Measurements from ENCODE around the gene TPH2.

The TPH2 gene

DNA sequence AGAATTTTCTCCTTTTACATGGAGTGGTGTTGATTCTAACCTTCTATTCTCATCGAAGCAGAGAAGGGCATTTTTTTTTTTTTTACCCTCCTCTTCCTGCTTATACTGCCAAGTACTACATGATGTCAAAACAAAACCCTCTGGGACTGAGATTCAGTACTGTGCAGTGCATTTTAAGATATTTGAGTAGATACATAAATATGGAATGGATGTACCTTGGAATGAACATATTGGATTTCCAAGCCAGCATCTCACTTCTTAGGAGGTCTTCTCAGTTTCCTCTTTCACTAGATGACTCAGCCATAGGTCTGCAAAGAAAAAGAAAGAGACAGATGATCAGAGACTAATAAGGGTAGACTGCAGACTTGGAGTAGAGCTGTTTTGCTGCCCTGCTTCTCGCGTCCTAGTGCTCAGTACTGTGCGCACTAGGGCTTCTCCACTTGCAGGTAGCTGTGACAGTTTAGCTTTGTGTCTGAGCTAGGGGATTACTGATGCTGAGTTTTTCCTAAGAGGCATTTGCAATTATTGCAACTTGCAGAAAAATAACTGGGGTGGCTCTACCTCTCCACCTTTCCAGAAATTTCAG lies 20.4 kb downstream of the TPH2 start:
- no peak for DNase-seq (ENCODE audit: low read depth in 3 of 3)

DNA sequence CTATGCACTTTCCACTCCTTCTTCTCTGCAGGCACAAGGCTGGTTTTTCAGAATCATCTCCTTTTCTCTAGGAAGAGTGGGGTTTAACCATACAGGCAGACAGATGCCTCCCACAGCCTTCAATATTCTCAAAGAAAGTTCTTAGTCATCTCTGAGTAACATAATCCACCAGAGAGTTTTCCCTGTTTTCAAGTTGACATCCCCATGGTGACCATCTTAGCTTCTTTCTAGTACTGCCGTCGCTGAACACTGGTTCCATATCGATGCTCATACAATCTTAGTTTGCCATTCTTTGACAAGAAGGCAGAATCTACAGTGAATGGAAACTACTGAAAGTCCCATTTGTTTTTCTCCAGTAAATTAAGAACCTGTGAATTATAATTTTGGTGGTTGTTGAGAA lies 28.6 kb downstream of the TPH2 start:
- no peak for DNase-seq (ENCODE audit: low read depth in 3 of 3)

- no peak for DNase-seq (ENCODE audit: low read depth in 3 of 3)
Observed at GRCh38 chr12:71969330-71969729, 30.7 kb downstream of the TPH2 start.

DNA sequence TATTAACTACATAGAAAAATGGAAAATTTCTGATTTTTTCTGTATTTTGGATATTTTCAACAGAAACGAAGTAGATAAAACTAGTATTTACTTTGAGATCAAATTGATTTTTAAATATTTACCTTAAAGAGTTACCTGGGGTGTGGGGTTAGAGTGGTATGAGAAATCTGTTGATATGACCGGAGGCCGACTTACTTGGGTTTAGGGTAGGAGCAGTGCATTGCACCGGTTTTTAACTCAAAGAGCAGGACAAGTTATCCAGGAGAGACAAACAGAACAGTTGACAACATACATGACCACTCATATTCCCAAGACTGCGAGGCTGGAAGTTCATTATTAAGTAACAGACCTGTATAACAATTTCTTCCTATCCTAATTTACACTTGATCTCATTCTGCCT lies 31.4 kb downstream of the TPH2 start:
- DNase-seq (ENCODE audit: low read depth in 3 of 3) = no peak

DNA sequence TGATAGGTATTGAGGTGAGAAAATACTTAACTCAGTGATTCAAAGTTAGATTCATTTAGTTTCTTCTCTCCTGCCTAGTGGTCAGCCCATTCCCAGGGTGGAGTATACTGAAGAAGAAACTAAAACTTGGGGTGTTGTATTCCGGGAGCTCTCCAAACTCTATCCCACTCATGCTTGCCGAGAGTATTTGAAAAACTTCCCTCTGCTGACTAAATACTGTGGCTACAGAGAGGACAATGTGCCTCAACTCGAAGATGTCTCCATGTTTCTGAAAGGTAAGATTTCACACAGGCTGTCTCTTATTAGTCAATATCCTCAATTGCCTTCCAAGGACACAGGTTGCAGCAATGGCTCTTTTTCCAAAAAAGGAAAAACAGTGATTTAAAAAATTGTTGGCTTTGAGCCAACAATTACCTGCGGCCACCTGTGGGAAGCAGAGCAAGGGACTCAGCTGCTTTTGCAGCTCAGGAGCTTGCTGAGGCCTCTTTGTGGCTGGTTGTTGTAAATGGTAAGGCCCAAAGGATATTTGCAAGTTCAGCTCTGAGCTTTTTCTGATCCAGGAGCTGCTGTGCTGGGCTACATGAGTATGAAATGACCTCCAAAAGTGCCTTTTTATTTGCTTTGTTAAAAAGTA lies 33.9 kb downstream of the TPH2 start:
- no peak for DNase-seq (ENCODE audit: low read depth in 3 of 3)

GRCh38 chr12:71973687-71974086 lies 35.0 kb downstream of the TPH2 start:
- DNase-seq (ENCODE audit: low read depth in 3 of 3) = no peak

GRCh38 chr12:71980538-71980937 lies 41.9 kb downstream of the TPH2 start:
- no peak for DNase-seq (ENCODE audit: low read depth in 3 of 3)

- no peak for DNase-seq (ENCODE audit: low read depth in 3 of 3)
Observed at GRCh38 chr12:71981149-71981548, 42.5 kb downstream of the TPH2 start.

DNA sequence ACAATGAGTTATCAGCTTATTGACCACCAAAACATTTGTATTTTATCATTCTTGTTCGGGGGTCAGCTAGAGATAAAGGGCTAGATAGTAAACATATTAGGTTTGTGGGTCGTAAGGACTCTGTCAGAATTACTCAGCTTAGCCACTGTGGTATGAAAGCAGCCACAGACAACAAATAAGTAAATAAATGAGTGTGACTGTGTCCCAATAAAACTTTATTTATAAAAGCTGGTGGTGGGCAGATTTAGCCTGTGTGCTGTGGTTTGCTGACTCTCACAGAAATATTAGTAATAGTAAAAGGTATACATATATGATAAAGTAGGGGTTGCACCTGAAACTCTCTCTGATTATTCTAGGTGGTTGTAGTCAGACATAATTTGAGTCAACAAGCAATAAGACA lies 56.1 kb downstream of the TPH2 start:
- DNase-seq (ENCODE audit: low read depth in 3 of 3) = no peak

DNA sequence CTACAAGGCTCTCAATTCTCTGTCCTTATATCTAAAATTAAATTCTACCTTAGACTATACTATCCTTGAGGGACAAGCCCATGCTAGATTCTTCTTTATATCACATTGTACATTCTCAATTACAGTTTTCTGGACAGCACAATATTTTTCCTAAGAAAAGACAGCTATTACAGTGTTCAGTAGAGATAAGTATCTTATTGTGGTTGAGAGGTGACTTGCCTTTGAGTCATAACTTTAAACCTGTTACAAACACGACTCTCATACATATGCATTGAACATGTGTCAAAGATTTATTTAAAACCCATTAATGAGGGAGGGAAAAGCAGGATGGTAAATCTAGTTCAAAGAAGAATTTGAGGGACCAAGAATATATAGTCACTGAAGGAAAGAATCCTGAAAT lies 61.1 kb downstream of the TPH2 start:
- DNase-seq (ENCODE audit: low read depth in 3 of 3) = no peak

GRCh38 chr12:72000969-72001648 lies 62.5 kb downstream of the TPH2 start:
- no peak for DNase-seq (ENCODE audit: low read depth in 3 of 3)

DNA sequence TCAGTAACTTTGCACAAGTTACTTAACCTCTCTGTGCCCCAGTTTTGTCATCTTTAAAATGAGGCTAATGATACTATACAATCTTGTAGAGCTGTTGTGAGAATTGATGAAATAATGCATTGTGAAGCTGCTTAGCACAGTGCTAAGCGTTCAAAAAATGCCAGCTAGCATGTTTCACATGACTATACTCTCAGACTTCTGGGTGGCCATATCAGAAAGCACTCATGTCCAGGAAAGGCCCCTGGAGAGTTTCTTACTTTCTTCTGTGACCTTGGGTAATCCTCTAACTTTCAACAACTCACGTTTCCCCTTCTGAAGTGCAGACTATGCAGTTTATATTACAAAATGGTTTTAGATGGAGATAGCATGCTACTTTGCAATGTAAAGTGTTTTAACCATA lies 68.1 kb downstream of the TPH2 start:
- DNase-seq (ENCODE audit: low read depth in 3 of 3) = no peak

DNA sequence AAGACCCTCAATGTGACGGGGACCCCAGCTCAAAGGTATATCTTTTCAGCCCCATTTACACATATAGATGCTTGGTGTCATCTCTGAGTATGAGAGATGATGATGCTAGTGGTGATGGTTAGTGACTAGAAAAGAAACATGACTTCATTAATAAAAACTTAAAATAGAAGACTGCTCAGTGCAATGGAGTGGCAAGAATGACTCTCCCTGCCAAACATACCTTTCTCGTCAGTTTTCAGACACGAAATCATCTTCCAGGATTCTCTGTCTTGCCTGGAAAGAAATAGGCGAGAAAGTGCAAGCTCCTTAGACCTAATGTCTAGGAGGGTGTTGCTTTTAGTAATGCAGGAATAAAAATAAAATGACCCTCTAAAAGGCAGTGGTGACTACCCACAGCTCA lies 71.7 kb downstream of the TPH2 start:
- DNase-seq (ENCODE audit: low read depth in 3 of 3) = no peak

DNA sequence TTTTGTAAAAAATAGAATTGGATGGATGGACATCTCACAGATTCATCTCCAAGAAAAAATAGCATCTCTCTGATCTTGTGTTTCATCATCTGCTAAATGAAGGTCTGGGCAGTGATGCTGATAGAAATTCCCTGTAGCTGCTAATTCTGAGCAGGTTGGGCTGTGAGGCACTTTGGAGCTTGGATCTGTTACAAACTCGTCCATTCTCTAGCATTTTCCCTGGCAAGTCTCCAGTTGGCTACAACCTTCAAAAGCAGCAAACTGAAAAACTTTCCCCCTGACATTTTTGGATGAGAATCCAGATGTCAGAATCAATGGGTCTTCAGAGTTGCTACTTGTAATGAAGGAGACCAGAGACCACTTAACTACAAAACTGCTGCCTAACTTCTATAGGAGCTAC lies 72.7 kb downstream of the TPH2 start:
- no peak for DNase-seq (ENCODE audit: low read depth in 3 of 3)

- no peak for DNase-seq (ENCODE audit: low read depth in 3 of 3)
Observed at GRCh38 chr12:72012874-72013273, 74.2 kb downstream of the TPH2 start.

GRCh38 chr12:72015895-72016294 lies 77.2 kb downstream of the TPH2 start:
- DNase-seq (ENCODE audit: low read depth in 3 of 3) = no peak

DNA sequence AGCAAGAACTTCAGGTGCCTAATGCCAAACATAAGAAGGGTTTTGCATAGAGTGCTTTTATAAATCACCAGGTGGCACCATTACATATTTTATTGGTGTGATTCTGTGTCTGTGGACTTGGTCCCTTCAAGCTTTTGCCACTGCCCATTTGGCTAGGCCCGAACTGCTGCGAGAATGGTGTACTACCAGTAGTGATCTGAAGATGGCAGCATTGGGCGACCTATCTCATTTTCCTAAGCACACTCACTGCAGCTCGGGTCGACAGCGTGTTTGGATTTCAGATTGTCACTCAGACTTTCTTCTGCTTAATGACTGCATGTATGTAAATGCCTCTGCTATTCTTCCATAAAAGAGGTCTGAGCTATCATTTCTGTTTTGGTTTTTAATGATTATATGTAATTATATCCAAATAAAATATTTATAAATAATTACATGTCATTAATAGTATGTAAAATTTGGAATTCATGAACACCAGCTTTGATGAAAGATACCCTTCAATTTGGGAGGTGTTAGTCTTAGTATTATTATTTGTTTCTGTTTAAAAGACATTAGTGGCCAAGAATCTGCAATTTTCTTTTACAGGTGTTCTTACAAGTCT lies 78.5 kb downstream of the TPH2 start:
- peak; percentile 12 to 19 (median 18) for DNase-seq (ENCODE audit: low read depth in 3 of 3)

DNA sequence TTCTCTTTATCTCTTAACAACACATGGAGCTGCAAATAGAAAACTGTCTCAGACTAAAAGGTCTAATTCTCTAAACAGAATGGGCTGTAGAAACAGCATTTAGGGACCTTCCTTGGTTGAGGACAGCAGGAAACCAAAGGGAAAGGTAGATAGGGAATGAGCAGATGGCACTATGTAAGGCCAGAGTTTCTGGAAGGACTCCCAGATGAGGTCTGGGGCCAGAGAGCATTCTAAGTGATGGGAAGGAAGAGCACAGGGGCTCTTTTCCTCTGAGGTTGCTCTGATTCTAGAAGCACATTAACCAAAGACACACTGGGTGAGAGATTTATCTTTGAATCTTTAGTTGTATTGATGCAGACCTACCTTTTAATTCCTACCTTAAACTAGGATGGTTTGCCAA lies 79.4 kb downstream of the TPH2 start:
- no peak for DNase-seq (ENCODE audit: low read depth in 3 of 3)

DNA sequence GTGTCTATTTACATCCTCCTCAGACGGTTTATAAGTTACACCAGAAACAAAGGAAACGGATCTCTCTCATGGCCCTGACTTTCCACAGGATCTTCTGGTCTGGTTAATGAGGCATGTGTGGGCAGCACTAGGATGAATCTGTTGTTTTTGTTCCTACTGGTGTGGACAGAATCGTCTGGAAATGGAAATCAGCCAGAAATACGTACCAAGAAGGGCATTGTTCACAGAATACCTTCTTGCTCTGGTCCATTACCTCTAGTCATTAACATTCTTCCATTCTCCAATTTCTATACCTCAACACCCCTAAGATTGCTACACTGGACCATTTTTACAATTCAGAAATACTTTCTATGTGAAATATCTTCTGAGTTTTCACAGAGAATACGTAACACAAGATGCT lies 86.0 kb downstream of the TPH2 start:
- DNase-seq (ENCODE audit: low read depth in 3 of 3) = no peak

- no peak for DNase-seq (ENCODE audit: low read depth in 3 of 3)
Observed at GRCh38 chr12:72025524-72025923, 86.9 kb downstream of the TPH2 start.

- DNase-seq (ENCODE audit: low read depth in 3 of 3) = no peak
Observed at GRCh38 chr12:72028966-72029365, 90.3 kb downstream of the TPH2 start.

- no peak for DNase-seq (ENCODE audit: low read depth in 3 of 3)
Observed at GRCh38 chr12:72030277-72030676, 91.6 kb downstream of the TPH2 start.

- no peak for DNase-seq (ENCODE audit: low read depth in 3 of 3)
Observed at GRCh38 chr12:72031066-72031465, 92.4 kb downstream of the TPH2 start.
